GM03348 (cell line): ENCODE data around the gene XRCC6.
A peak's percentile ranks its signal among the peaks of the same experiment; 100 is the strongest.
"Not testable (repeated sequence)": the region's sequence is repeated elsewhere in the genome, so short reads cannot be mapped to it uniquely, and the experiment has no call there.

Experiments used
- DNase-seq: peaks from one replicate; pipeline ENCODE4 v3.0.0; 2012; ENCODE audit warnings: low spot score

Gene XRCC6

DNA sequence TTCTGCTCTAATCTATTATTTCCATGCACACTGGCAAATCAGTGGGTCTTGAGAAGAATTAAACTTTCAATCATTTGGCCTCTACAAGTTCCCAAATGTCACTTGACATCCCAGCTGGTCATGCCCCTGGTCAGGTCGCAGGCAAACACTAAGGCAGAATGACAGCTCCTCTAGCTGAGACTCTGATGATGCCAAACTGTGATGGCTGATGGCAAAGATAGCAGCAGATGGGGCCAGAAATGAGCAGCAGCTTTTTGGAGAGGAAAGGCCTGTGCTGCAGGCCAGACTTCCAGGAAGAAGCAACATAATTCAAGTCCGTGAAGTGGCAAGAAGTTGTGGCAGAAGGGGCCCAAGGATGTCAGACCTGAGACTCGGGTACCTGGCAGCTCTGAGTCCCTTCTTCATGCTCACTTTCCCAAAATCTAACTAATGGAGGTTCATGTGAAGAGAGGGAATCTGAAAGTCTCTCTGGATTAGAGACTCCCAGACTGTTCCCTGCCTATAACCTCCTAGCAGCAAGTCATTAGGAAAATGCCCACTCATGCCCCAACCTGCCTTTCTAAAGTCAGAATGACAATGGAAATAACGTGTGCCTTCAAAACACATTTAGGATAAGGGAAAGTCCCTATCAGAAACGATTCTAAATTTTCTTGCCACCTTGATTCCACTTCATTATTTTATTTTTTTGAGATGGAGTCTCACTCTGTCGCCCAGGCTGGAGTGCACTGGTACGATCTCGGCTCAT is 22.0 kb upstream of the XRCC6 start:
- DNase-seq, result no peak

DNA sequence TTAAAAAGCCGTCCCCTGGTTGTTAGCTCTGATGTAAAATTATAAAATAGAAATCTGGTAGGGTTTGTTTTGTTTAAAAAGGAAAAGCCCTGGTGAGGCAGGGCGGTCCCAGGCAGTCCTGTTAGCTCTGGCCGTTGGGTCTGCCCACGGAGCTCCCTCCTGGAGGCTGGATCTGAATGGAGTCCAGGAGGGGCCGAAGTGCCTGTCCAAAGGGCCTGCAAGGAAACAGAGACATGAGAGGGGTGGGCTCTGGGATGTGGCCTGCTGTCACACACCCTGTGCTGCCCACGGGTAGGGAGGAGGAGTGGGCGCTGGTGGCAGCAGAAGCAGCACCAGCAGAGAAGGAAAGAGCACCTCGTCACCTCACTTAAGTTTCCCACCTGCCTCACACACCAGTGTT is 20.1 kb upstream of the XRCC6 start:
- DNase-seq, result no peak

- no peak for DNase-seq
Measured at GRCh38 chr22:41603873-41604332, 17.2 kb upstream of the XRCC6 start.

DNA sequence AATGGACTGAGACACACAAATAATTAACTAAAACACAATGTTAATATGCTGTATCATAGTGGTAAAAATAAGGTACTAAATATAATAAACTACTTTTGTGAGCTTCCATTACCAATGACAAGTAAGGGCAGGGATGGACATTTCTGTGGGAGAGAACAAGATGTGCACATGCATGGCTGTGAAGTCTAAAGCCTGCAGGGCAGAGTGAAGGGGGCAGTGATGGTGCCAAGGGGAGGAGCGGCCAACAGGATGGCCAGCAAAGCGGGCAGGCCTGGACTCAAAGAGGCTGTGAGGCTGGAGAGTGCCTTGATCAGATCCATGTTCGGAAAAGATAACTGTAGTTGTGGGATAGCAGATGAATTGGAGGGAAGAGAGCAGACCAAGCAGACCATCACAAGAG is 12.7 kb upstream of the XRCC6 start:
- no peak for DNase-seq

- DNase-seq, result no peak
Measured at GRCh38 chr22:41612603-41613306, 8.3 kb upstream of the XRCC6 start.

DNA sequence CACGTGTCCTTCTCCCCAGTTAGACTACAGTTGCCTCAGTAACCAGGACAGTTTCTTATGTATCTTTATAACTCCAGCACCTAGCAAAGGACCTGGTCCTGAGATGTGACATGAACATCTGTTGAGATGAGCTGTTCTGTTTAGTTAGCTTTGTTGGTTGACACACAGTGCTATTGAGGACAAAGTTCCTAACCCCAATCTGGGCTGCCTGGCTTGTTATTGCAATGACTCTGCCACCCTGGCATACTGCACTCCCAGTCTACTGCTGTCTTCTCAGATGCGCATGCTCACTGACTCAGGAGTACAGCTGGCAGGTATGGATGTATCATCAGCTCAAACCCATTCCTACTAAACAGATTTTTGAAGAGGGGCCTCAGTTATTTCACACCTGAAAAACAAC is 7.6 kb upstream of the XRCC6 start:
- DNase-seq, result no peak

- peak; percentile 27 for DNase-seq
Measured at GRCh38 chr22:41619979-41620588, 1.0 kb upstream of the XRCC6 start.

DNA sequence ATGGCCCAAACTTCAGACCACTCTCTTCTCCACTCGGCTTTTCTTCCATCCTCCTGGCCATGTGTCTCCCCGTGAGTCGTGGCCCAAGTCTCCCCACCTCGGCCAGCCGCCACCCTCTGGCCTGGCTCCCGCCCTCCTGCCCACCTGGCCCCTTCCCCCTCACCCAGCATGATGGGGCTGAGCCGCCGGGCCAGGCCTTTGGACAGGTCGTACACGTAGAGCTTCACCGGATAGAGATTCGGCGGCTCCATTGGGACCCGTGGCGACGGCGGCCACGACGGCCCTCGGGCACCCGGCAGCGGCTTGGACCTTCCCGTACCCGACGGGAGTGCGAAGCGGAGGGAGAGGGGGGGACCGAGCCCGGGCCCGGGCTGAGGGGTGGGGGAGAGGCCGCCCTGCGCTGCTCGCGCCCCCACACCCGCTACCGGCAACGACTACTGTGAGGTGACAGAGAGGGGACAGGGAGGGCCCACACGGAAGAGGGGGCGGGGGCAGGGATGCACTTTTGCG is 451 bp upstream of the XRCC6 start, which contains the start of gene DESI1:
Gene DESI1, minus strand, starts transcription at position 455 of the 510 bp plus-strand sequence. Its CDS starts 204 bp downstream, at position 251.
- DNase-seq, result no peak

DNA sequence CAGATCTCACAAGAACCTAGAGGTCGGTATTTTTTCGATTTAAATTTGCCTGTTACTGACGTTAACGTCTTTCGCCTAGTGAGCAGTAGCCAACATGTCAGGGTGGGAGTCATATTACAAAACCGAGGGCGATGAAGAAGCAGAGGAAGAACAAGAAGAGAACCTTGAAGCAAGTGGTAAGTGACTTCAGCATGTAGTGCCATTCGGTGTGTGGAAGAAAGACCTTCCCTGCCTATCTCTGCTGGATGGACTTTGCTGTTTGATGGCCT is 750 bp downstream of the XRCC6 start:
- no peak for DNase-seq

DNA sequence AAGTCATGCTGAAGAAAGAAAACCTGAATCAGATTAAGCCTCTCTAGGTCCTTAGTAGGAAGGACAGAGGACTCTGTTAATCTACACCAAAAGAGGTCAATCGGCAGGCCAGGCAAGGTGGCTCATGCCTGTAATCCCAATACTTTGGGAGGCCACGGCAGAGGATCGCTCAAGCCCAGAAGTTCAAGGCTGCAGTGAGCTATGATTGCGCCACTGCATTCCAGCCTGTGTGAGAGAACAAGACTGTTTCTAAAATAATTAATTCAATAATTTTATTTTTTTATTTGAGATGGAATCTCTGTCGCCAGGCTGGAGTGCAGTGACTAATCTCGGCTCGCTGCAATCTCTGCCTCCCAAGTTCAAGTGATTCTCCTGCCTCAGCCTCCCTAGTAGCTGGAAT is 4.5 kb downstream of the XRCC6 start:
- DNase-seq, result no peak

DNA sequence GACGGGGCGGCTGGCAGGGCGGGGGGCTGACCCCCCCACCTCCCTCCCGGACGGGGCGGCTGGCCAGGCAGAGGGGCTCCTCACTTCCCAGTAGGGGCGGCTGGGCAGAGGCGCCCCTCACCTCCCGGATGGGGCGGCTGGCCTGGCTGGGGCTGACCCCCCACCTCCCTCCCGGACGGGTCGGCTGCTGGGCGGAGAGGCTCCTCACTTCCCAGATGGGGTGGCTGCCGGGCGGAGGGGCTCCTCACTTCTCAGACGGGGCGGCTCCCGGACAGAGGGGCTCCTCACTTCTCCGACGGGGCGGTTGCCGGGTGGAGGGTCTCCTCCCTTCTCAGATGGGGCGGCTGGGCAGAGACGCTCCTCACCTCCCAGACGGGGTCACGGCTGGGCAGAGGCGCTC is 10.0 kb downstream of the XRCC6 start:
- not testable (repeated sequence) for DNase-seq

DNA sequence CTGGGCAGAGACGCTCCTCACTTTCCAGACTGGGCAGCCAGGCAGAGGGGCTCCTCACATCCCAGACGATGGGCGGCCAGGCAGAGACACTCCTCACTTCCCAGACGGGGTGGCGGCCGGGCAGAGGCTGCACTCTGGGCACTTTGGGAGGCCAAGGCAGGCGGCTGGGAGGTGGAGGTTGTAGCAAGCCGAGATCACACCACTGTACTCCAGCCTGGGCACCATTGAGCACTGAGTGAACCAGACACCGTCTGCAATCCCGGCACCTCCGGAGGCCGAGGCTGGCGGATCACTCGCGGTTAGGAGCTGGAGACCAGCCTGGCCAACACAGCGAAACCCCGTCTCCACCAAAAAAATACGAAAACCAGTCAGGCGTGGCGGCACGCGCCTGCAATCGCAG is 10.5 kb downstream of the XRCC6 start:
- not testable (repeated sequence) for DNase-seq

DNA sequence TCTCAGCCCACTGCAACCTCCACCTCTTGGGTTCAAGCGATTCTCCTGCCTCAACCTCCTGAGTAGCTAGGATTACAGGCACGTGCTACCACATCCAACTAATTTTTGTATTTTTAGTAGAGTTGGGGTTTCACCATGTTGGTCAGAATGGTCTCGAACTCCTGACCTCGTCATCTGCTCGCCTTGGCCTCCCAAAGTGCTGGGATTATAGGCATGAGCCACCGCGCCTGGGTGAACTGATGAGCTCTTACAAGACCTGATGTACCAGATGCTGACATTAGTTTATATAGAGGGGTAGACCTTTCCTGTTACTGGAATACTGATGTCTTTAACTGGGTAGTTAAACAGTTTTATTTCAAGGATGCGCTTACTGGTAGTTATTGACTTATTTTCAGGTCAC is 13.5 kb downstream of the XRCC6 start:
- DNase-seq, result not testable (repeated sequence)

GRCh38 chr22:41636467-41636866 is 15.4 kb downstream of the XRCC6 start:
- peak; percentile 26 for DNase-seq

- not testable (repeated sequence) for DNase-seq
Measured at GRCh38 chr22:41637623-41638022, 16.5 kb downstream of the XRCC6 start.

- no peak for DNase-seq
Measured at GRCh38 chr22:41638124-41638523, 17.0 kb downstream of the XRCC6 start.

- no peak for DNase-seq
Measured at GRCh38 chr22:41638748-41639147, 17.7 kb downstream of the XRCC6 start.

DNA sequence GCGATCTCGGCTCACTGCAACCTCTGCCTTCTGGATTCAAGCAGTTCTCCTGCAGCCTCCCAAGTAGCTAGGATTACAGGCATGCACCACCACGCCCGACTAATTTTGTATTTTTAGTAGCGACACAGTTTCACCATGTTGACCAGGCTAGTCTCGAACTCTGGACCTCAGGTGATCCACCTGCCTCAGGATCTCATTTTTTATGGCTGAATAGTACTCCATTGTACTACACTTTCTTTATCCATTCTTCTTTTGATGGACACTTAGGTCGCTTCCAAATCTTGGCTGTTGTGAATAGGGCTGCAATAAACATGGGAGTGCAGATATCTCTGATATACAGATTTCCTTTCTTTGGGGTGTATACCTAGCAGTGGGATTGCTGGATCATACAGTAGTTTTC is 20.8 kb downstream of the XRCC6 start:
- no peak for DNase-seq

- no peak for DNase-seq
Measured at GRCh38 chr22:41642331-41643110, 21.4 kb downstream of the XRCC6 start.

DNA sequence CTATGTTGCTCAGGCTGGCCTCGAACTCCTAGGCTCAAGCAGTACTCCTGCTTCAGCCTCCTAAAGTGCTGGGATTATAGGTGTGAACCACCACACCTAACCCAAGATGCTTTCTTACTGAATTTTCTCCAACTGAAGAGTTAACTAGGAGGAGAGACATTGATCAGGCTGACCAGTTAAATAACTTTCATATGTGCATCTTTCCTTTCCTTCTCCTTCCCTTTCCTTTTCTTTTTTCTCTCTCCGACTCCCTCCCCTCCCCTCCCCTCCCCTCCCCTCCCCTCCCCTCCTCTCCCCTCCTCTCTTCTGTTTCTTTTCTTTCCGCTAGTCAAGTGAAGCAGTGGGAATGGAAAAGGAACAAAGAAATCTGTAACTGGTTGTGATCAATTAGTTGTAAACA is 26.7 kb downstream of the XRCC6 start:
- DNase-seq, result no peak

DNA sequence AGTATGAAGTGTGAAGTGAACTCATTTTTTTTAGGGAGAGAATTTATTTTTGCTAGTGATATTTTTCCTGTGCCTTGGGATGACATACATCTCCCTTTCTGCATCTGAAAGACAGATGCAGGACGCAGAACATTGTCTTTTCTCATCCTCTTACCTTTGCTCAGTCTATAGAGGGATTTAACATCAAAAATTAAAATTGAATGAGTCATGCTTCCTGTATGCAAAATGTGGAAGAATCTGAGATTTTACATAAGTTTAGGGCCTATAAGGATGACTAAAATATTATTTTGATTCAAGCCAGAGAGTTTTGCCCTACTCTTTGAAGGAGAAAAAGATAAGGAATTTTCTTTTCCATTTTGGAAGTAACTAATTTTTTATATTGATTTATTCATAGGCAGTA is 27.3 kb downstream of the XRCC6 start:
- no peak for DNase-seq

GRCh38 chr22:41650229-41650628 is 29.1 kb downstream of the XRCC6 start:
- no peak for DNase-seq
